ENCODE results near the gene SMYD3. TPM values are rescaled to one million over a fixed set of nuclear protein-coding genes. Genes with fewer than 3 reads are reported as not detected.

SMYD3 gene
- total RNA-seq, 4 donors from 2014 or later = 11.6 to 26.9 (median 18.3) TPM

DNA sequence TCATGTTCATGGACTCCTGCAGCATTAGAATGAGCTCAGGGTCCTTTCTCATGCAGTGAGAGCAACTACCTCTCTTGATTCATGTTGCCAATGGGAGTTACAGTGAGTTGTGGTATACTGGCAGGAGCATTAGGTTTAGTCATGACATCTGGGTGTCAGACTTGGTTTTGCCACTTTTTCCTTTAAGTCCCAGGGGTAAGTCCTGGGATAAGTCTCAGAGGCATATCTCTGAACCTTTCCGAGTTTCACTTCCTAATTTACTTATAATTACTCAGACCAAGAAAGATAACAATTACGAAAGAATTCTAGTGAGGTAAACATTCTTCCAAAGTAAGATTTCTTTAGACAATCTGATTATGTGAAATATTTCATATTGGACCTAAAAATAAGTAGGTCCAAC lies 606.0 kb downstream of the SMYD3 start:
- peaks cover 0 to 6% (median 0%) of the 10 kb centered on the region in 3 donors for H3K4me1 ChIP-seq
- TF ChIP-seq, protein P1, sequence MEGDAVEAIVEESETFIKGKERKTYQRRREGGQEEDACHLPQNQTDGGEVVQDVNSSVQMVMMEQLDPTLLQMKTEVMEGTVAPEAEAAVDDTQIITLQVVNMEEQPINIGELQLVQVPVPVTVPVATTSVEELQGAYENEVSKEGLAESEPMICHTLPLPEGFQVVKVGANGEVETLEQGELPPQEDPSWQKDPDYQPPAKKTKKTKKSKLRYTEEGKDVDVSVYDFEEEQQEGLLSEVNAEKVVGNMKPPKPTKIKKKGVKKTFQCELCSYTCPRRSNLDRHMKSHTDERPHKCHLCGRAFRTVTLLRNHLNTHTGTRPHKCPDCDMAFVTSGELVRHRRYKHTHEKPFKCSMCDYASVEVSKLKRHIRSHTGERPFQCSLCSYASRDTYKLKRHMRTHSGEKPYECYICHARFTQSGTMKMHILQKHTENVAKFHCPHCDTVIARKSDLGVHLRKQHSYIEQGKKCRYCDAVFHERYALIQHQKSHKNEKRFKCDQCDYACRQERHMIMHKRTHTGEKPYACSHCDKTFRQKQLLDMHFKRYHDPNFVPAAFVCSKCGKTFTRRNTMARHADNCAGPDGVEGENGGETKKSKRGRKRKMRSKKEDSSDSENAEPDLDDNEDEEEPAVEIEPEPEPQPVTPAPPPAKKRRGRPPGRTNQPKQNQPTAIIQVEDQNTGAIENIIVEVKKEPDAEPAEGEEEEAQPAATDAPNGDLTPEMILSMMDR (IDR thresholded peaks at IDR 0.05) = no peak
- TF ChIP-seq POLR2AphosphoS5 (IDR thresholded peaks at IDR 0.05) (no peak), POLR2A (IDR thresholded peaks at IDR 0.05) (no peak), EP300 (IDR thresholded peaks at IDR 0.05) (no peak)
- no peak overlapping the region for H3K4me3 ChIP-seq
- WGBS, 2 donors (ENCODE audit: low coverage in 1 of 2) = 80 to 88% methylated on average over 1 to 2 of the region's 2 CpGs
- ATAC-seq = no peak
- no peaks in the 10 kb centered on the region for H3K9me3 ChIP-seq
- no peak overlapping the region for H3K27ac ChIP-seq
- H3K27me3 ChIP-seq = no peaks in the 10 kb centered on the region
- H3K36me3 ChIP-seq = peaks cover 0 to 13% of the 10 kb centered on the region in 2 donors

DNA sequence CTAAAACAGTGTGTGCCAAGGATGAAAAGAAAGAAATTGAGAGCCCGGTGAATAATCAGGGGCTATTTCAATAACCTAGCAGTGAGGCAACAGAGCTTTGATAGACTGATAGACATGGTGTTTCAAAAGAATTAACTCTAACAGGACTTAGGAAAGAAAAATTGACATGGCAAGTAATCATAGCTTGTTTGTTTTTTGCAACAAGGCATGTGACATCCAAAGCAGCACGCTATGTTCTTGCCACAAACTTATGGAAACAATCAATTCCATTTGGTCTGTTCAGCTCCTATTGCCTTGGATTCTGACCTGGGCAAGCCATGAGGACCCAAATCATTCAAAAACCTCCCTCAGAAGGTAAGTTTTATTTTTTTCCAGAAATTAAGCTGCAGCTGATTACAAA lies 608.5 kb downstream of the SMYD3 start:
- TF ChIP-seq POLR2A (IDR thresholded peaks at IDR 0.05) (no peak), EP300 (IDR thresholded peaks at IDR 0.05) (no peak), POLR2AphosphoS5 (IDR thresholded peaks at IDR 0.05) (no peak)
- TF ChIP-seq, protein P1 (IDR thresholded peaks at IDR 0.05) = no peak
- WGBS, 2 donors (ENCODE audit: low coverage in 1 of 2) = 92 to 100% methylated on average over 2 of the region's 2 CpGs

GRCh38 chr1:245896258-245896657 lies 610.8 kb downstream of the SMYD3 start:
- Histone ChIP-seq H3K36me3 (peaks cover 0 to 7% of the 10 kb centered on the region in 2 donors), H3K27ac (no peak overlapping the region), H3K4me1 (peaks cover 0 to 7% (median 0%) of the 10 kb centered on the region in 3 donors), H3K4me3 (no peak overlapping the region), H3K9me3 (no peaks in the 10 kb centered on the region), H3K27me3 (no peaks in the 10 kb centered on the region)
- TF ChIP-seq POLR2AphosphoS5 (IDR thresholded peaks at IDR 0.05) (no peak), EP300 (IDR thresholded peaks at IDR 0.05) (no peak), POLR2A (IDR thresholded peaks at IDR 0.05) (no peak)
- TF ChIP-seq, protein P1 (IDR thresholded peaks at IDR 0.05) = no peak
- ATAC-seq = no peak
- WGBS, 2 donors (ENCODE audit: low coverage in 1 of 2) = 83% methylated on average over 3 of the region's 3 CpGs; no CpG with 5 or more reads in 1 of the 2 donors

More for the DNA sequence above, 608.5 kb downstream of the SMYD3 start:
- Histone ChIP-seq H3K4me3 (no peak overlapping the region), H3K36me3 (peaks cover 0 to 8% of the 10 kb centered on the region in 2 donors), H3K27me3 (no peaks in the 10 kb centered on the region), H3K9me3 (no peaks in the 10 kb centered on the region), H3K4me1 (peaks cover 0 to 7% (median 0%) of the 10 kb centered on the region in 3 donors), H3K27ac (no peak overlapping the region)
- ATAC-seq = no peak

GRCh38 chr1:245895455-245895959 lies 611.6 kb downstream of the SMYD3 start:
- Histone ChIP-seq H3K27ac (no peak overlapping the region), H3K27me3 (no peaks in the 10 kb centered on the region), H3K36me3 (peaks cover 0 to 7% of the 10 kb centered on the region in 2 donors), H3K9me3 (no peaks in the 10 kb centered on the region), H3K4me1 (peaks cover 0 to 7% (median 0%) of the 10 kb centered on the region in 3 donors), H3K4me3 (no peak overlapping the region)
- ATAC-seq = no peak
- WGBS, 2 donors (ENCODE audit: low coverage in 1 of 2) = 83 to 94% methylated on average over 2 to 3 of the region's 5 CpGs
- no peak for TF ChIP-seq POLR2A (IDR thresholded peaks at IDR 0.05)
- TF ChIP-seq, protein P1 (IDR thresholded peaks at IDR 0.05) = no peak
- TF ChIP-seq POLR2AphosphoS5 (IDR thresholded peaks at IDR 0.05) = no peak

- 64 to 78% methylated on average over 2 to 3 of the region's 7 CpGs for WGBS, 2 donors (ENCODE audit: low coverage in 1 of 2)
- peaks cover 0 to 5% of the 10 kb centered on the region in 2 donors for H3K36me3 ChIP-seq
- peaks cover 0 to 7% (median 0%) of the 10 kb centered on the region in 3 donors for H3K4me1 ChIP-seq
- TF ChIP-seq POLR2A (IDR thresholded peaks at IDR 0.05) = no peak
- TF ChIP-seq, protein P1 (IDR thresholded peaks at IDR 0.05) = no peak
- no peak for TF ChIP-seq EP300 (IDR thresholded peaks at IDR 0.05)
- TF ChIP-seq POLR2AphosphoS5 (IDR thresholded peaks at IDR 0.05) = no peak
- ATAC-seq = no peak
- H3K4me3 ChIP-seq = no peak overlapping the region
- no peak overlapping the region for H3K27ac ChIP-seq
- H3K27me3 ChIP-seq = no peaks in the 10 kb centered on the region
- H3K9me3 ChIP-seq = no peaks in the 10 kb centered on the region
These were observed 612.2 kb downstream of the SMYD3 start for GRCh38 chr1:245894843-245895242.

Measured in gastroesophageal sphincter (tissue), 4 donors.